ENCODE data around the gene TIGD7.

TIGD7 gene

GRCh38 chr16:3305109-3306068 lies at the start of gene TIGD7, which contains the start of gene ZNF75A:
Gene TIGD7 (minus strand): TSS chr16:3305430. CDS start chr16:3300614, 4,816 bp downstream.
Gene ZNF75A (plus strand): TSS chr16:3305497. CDS start chr16:3308429, 2,932 bp downstream.
- DNase-seq: peak; percentile 70

- no peak for DNase-seq
Observed at GRCh38 chr16:3349175-3349574, 43.9 kb upstream of the TIGD7 start.

- no peak for DNase-seq
Observed at GRCh38 chr16:3348547-3349167, 43.4 kb upstream of the TIGD7 start.

- no peak for DNase-seq
Observed at GRCh38 chr16:3347586-3347985, 42.4 kb upstream of the TIGD7 start.

GRCh38 chr16:3346041-3346440 lies 40.8 kb upstream of the TIGD7 start:
- DNase-seq: no peak

GRCh38 chr16:3328643-3329042 lies 23.4 kb upstream of the TIGD7 start:
- DNase-seq: no peak

- DNase-seq: no peak
Observed at GRCh38 chr16:3328104-3328503, 22.9 kb upstream of the TIGD7 start.

- no peak for DNase-seq
Observed at GRCh38 chr16:3327514-3327913, 22.3 kb upstream of the TIGD7 start.

- no peak for DNase-seq
Observed at GRCh38 chr16:3321816-3322215, 16.6 kb upstream of the TIGD7 start.

- no peak for DNase-seq
Observed at GRCh38 chr16:3317315-3317999, 12.2 kb upstream of the TIGD7 start.

- DNase-seq: no peak
Observed at GRCh38 chr16:3311496-3311895, 6.3 kb upstream of the TIGD7 start.

GRCh38 chr16:3306078-3306477 lies 848 bp upstream of the TIGD7 start:
- DNase-seq: no peak

- no peak for DNase-seq
Observed at GRCh38 chr16:3304370-3304769, 860 bp downstream of the TIGD7 start.

- DNase-seq: no peak
Observed at GRCh38 chr16:3295783-3296182, 9.4 kb downstream of the TIGD7 start.

GRCh38 chr16:3295209-3295608 lies 10.0 kb downstream of the TIGD7 start:
- no peak for DNase-seq

- DNase-seq: no peak
Observed at GRCh38 chr16:3292604-3293003, 12.6 kb downstream of the TIGD7 start.

- no peak for DNase-seq
Observed at GRCh38 chr16:3289998-3290673, 15.1 kb downstream of the TIGD7 start.

- DNase-seq: no peak
Observed at GRCh38 chr16:3285131-3285530, 20.1 kb downstream of the TIGD7 start.

GRCh38 chr16:3283543-3284447 lies 21.4 kb downstream of the TIGD7 start:
- no peak for DNase-seq

GRCh38 chr16:3282730-3283542 lies 22.3 kb downstream of the TIGD7 start, which contains the start of gene ZNF263:
Gene ZNF263 (plus strand): TSS chr16:3283491. CDS start chr16:3283819, 328 bp downstream.
- DNase-seq: peak; percentile 94
